Testis (tissue), 2 donors: ENCODE data around the gene SNX13.

ENCODE experiments used
- CTCF ChIP-seq, 3 experiments: fragments of 450-650 bp in 2 of 3; fragments of 200-600 bp in 1 of 3; sonication (generic) in 1 of 3; IDR thresholded peaks; one replicate each; pipeline ENCODE4 v1.5.1; 2016 to 2019; ENCODE audit warnings: antibody characterized with exemption in 3 of 3, mild to moderate bottlenecking in 2 of 3, moderate library complexity in 1 of 3
- POLR2A ChIP-seq: fragments of 450-650 bp; IDR thresholded peaks from one replicate; pipeline ENCODE4 v1.6.1; 2017; ENCODE audit warnings: antibody characterized with exemption, mild to moderate bottlenecking, moderate library complexity

- no peak for TF ChIP-seq CTCF (IDR thresholded peaks at IDR 0.05)
- no peak for TF ChIP-seq POLR2A
Measured at GRCh38 chr7:17939211-17939605, 1.1 kb downstream of the SNX13 start.
